Neural cell (in vitro differentiated cells): Measurements from ENCODE around the gene CAPN5. TPM values are rescaled to one million over a fixed set of nuclear protein-coding genes. Genes with fewer than 3 reads are reported as not detected.

Source experiments
- H2AFZ ChIP-seq: fragments of 200-600, 300-800 bp; sonication (generic), shearing (Covaris generic); 2 replicates; pipeline ENCODE4 v1.6.0; 2014; ENCODE audit warnings: low read depth, mild to moderate bottlenecking, antibody characterized with exemption, low read length, moderate library complexity
- H3F3A ChIP-seq: fragments of 200-600 bp; shearing (Covaris generic); 2 replicates; pipeline ENCODE4 v1.6.1; 2016; ENCODE audit warnings: mild to moderate bottlenecking, moderate library complexity, mixed read lengths, antibody characterized with exemption, low read length; ENCODE audit not compliant: insufficient read depth, poor library complexity, severe bottlenecking
- H3K27ac ChIP-seq: fragments of 200-600, 300-800 bp; sonication (generic), shearing (Covaris generic); 2 replicates; pipeline ENCODE4 v1.5.1; 2014; ENCODE audit warnings: mild to moderate bottlenecking, low read length, moderate library complexity
- H3K27me3 ChIP-seq: fragments of 300-800, 200-600 bp; sonication (generic), shearing (Covaris generic); 2 replicates; pipeline ENCODE4 v1.6.0; 2014; ENCODE audit warnings: mild to moderate bottlenecking, low read depth, low read length, moderate library complexity; ENCODE audit not compliant: insufficient read depth
- H3K36me3 ChIP-seq: fragments of 300-800, 200-600 bp; sonication (generic), shearing (Covaris generic); 2 replicates; pipeline ENCODE4 v1.5.1; 2014; ENCODE audit warnings: mild to moderate bottlenecking, antibody characterized with exemption, low read length, moderate library complexity; ENCODE audit not compliant: insufficient read depth
- H3K4me2 ChIP-seq: fragments of 300-800, 200-600 bp; sonication (generic), shearing (Covaris generic); 2 replicates; pipeline ENCODE4 v1.6.0; 2014; ENCODE audit warnings: mild to moderate bottlenecking, low read length
- H3K4me3 ChIP-seq: fragments of 300-800, 200-600 bp; sonication (generic), shearing (Covaris generic); 2 replicates; pipeline ENCODE4 v1.5.1; 2014; ENCODE audit warnings: mild to moderate bottlenecking, low read length, moderate library complexity
- H3K79me2 ChIP-seq: fragments of 200-600 bp; shearing (Covaris generic); replicated peaks from 2 replicates; pipeline ENCODE4 v1.6.0; 2014; ENCODE audit warnings: mild to moderate bottlenecking, low read length, moderate library complexity; ENCODE audit not compliant: insufficient read depth
- H3K9ac ChIP-seq: fragments of 300-800, 200-600 bp; sonication (generic), shearing (Covaris generic); 2 replicates; pipeline ENCODE4 v1.6.1; 2016; ENCODE audit warnings: mild to moderate bottlenecking, low read length, mixed read lengths
- H3K9me2 ChIP-seq: fragments of 200-600 bp; shearing (Covaris generic); 2 replicates; pipeline ENCODE4 v1.6.1; 2016; ENCODE audit warnings: mild to moderate bottlenecking, low read length, mixed read lengths; ENCODE audit not compliant: insufficient read depth
- H3K9me3 ChIP-seq: fragments of 200-600, 300-800 bp; sonication (generic), shearing (Covaris generic); 2 replicates; pipeline ENCODE4 v1.6.1; 2016; ENCODE audit warnings: mild to moderate bottlenecking, mixed run types, low read length, moderate library complexity, mixed read lengths
- H4K20me1 ChIP-seq: fragments of 200-600 bp; shearing (Covaris generic); 2 replicates; pipeline ENCODE4 v1.6.1; 2016; ENCODE audit warnings: mild to moderate bottlenecking, mixed run types; ENCODE audit not compliant: insufficient read depth
- EP300 ChIP-seq: fragments of 450-650 bp; conservative IDR thresholded peaks from 2 replicates; pipeline ENCODE4 v1.6.1; 2014; ENCODE audit warnings: antibody characterized with exemption, mild to moderate bottlenecking, moderate library complexity; ENCODE audit not compliant: poor library complexity, severe bottlenecking
- EZH2 ChIP-seq: fragments of 200-600, 300-800 bp; shearing (Covaris generic), sonication (generic); IDR thresholded peaks from 2 replicates; pipeline ENCODE4 v1.6.1; 2014; ENCODE audit warnings: antibody characterized with exemption, low read length, borderline replicate concordance, mild to moderate bottlenecking; ENCODE audit not compliant: insufficient read depth, poor library complexity, severe bottlenecking
- MXI1 ChIP-seq: fragments of 450-650 bp; conservative IDR thresholded peaks from 2 replicates; pipeline ENCODE4 v1.6.1; 2014; ENCODE audit warnings: antibody characterized with exemption, mild to moderate bottlenecking; ENCODE audit not compliant: poor library complexity, severe bottlenecking
- POLR2AphosphoS5 ChIP-seq: IDR thresholded peaks from 2 replicates; pipeline ENCODE4 v1.6.1; 2012
- RAD21 ChIP-seq: fragments of 450-650 bp; conservative IDR thresholded peaks from 2 replicates; pipeline ENCODE4 v1.6.1; 2014; ENCODE audit warnings: antibody characterized with exemption, mild to moderate bottlenecking, moderate library complexity
- SMC3 ChIP-seq: fragments of 450-650 bp; conservative IDR thresholded peaks from 2 replicates; pipeline ENCODE4 v1.6.1; 2014; ENCODE audit warnings: antibody characterized with exemption, mild to moderate bottlenecking, moderate library complexity; ENCODE audit not compliant: poor library complexity
- polyA plus RNA-seq: library from polyadenylated mRNA; depleted of rRNA; stranded (reverse); fragments of >200 nt; gene quantifications from 2 replicates; pipeline ENCODE4 v1.2.3, GENCODE V29; 2014
- TF ChIP-seq, protein P1 (sequence below): fragments of 450-650 bp; IDR thresholded peaks from 2 replicates; pipeline ENCODE4 v1.5.1; 2014; ENCODE audit warnings: antibody characterized with exemption, mild to moderate bottlenecking, moderate library complexity; ENCODE audit not compliant: poor library complexity, severe bottlenecking
- TF ChIP-seq, protein P2 (sequence below): IDR thresholded peaks from 2 replicates; pipeline ENCODE4 v1.6.1; 2012; ENCODE audit warnings: borderline replicate concordance

The CAPN5 gene
- polyA plus RNA-seq, 1 donor from 2014 or later: 20.5 TPM

DNA sequence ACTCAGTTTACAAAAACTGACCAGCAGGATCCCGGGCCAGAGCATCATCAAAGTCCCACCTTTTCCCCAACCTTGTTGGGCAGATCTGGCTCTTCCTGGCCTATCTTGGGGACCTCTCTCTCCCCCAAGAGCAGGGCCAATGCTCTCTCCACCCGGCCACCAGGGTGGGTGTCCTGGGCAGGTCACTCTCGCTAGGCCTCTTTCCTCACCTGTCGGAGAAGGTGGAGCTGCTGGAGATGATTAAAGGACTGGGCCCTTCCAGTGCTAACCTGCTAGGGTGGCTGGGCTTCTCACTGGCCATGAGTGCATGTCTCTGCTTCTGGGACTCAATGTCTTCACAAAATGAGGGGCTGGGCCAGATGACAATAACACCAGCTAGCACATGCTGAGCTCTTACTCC, 2.9 kb upstream of the CAPN5 start:
- Histone ChIP-seq H4K20me1 (no peaks in the 10 kb centered on the region), H2AFZ (no peak overlapping the region), H3F3A (no peaks in the 10 kb centered on the region), H3K9me2 (no peaks in the 10 kb centered on the region), H3K9me3 (no peaks in the 10 kb centered on the region), H3K36me3 (no peaks in the 10 kb centered on the region), H3K27me3 (no peaks in the 10 kb centered on the region), H3K9ac (no peak overlapping the region), H3K4me3 (no peak overlapping the region), H3K4me2 (no peak overlapping the region), H3K79me2 (no peaks in the 10 kb centered on the region), H3K27ac (no peak overlapping the region)
- TF ChIP-seq, protein P1, sequence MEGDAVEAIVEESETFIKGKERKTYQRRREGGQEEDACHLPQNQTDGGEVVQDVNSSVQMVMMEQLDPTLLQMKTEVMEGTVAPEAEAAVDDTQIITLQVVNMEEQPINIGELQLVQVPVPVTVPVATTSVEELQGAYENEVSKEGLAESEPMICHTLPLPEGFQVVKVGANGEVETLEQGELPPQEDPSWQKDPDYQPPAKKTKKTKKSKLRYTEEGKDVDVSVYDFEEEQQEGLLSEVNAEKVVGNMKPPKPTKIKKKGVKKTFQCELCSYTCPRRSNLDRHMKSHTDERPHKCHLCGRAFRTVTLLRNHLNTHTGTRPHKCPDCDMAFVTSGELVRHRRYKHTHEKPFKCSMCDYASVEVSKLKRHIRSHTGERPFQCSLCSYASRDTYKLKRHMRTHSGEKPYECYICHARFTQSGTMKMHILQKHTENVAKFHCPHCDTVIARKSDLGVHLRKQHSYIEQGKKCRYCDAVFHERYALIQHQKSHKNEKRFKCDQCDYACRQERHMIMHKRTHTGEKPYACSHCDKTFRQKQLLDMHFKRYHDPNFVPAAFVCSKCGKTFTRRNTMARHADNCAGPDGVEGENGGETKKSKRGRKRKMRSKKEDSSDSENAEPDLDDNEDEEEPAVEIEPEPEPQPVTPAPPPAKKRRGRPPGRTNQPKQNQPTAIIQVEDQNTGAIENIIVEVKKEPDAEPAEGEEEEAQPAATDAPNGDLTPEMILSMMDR: no peak
- TF ChIP-seq POLR2AphosphoS5 (no peak), MXI1 (no peak)

DNA sequence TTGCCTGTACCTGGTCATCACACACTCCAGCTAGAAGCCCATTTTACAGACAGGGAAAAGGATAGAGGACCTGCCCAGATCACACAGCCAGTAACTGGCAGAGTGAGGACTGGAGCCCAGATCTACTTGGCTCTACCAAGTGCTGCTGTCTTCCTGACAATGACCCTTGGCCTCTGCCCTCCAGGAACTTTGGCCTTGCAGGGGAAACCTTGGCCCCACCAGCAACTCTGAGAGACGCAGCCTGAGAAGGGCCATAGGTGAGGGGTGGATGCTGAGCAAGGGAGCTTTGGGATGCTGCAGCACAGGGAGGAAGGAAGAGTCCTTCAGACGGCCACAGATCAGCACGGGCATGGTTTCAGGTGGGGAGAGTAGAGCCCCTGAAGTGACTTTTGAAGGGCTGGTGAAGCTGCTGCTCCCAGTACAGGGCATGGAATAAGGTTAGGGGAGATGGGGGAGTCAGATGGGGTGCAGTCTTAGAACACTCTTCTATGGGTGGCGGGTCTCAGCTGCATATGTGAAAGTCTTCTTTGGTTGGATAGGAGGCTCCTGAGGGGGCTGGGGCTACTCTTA, 2.0 kb upstream of the CAPN5 start:
- Histone ChIP-seq H3K36me3 (no peaks in the 10 kb centered on the region), H4K20me1 (no peaks in the 10 kb centered on the region), H3K9me3 (no peaks in the 10 kb centered on the region), H2AFZ (no peak overlapping the region), H3K9ac (no peak overlapping the region), H3F3A (no peaks in the 10 kb centered on the region), H3K27ac (no peak overlapping the region), H3K27me3 (no peaks in the 10 kb centered on the region), H3K4me2 (no peak overlapping the region), H3K4me3 (no peak overlapping the region), H3K79me2 (no peaks in the 10 kb centered on the region), H3K9me2 (no peaks in the 10 kb centered on the region)
- TF ChIP-seq RAD21: no peak
- TF ChIP-seq MXI1: no peak
- no peak for TF ChIP-seq SMC3
- no peak for TF ChIP-seq EP300
- TF ChIP-seq POLR2AphosphoS5: no peak
- TF ChIP-seq, protein P2, sequence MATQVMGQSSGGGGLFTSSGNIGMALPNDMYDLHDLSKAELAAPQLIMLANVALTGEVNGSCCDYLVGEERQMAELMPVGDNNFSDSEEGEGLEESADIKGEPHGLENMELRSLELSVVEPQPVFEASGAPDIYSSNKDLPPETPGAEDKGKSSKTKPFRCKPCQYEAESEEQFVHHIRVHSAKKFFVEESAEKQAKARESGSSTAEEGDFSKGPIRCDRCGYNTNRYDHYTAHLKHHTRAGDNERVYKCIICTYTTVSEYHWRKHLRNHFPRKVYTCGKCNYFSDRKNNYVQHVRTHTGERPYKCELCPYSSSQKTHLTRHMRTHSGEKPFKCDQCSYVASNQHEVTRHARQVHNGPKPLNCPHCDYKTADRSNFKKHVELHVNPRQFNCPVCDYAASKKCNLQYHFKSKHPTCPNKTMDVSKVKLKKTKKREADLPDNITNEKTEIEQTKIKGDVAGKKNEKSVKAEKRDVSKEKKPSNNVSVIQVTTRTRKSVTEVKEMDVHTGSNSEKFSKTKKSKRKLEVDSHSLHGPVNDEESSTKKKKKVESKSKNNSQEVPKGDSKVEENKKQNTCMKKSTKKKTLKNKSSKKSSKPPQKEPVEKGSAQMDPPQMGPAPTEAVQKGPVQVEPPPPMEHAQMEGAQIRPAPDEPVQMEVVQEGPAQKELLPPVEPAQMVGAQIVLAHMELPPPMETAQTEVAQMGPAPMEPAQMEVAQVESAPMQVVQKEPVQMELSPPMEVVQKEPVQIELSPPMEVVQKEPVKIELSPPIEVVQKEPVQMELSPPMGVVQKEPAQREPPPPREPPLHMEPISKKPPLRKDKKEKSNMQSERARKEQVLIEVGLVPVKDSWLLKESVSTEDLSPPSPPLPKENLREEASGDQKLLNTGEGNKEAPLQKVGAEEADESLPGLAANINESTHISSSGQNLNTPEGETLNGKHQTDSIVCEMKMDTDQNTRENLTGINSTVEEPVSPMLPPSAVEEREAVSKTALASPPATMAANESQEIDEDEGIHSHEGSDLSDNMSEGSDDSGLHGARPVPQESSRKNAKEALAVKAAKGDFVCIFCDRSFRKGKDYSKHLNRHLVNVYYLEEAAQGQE: no peak
- TF ChIP-seq EZH2: no peak

DNA sequence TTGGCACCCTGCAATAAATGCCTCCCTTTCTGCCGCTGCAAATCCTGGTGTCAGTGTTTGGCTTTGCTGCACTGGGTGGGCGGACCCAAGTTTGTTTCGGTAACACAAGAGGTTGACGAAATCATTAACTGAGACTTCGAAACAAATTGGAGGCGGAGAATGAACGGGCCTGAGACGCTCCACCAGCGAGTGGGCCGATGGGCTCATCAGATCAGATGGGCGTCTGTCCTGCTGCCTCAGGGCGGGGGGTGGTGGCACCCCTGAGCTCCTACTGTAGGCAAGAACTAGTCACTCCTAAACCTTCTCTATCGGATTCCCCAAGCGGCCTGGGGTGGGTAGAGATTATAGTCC, 918 bp upstream of the CAPN5 start:
- no peak for TF ChIP-seq RAD21
- TF ChIP-seq, protein P2: no peak
- TF ChIP-seq EP300: no peak
- TF ChIP-seq EZH2: no peak
- TF ChIP-seq, protein P1: no peak
- no peak for TF ChIP-seq SMC3
- TF ChIP-seq POLR2AphosphoS5: no peak
- TF ChIP-seq MXI1: no peak
- Histone ChIP-seq H3K27ac (no peak overlapping the region), H3K79me2 (no peaks in the 10 kb centered on the region), H3K9me2 (no peaks in the 10 kb centered on the region), H3K9ac (peak overlapping the region; percentile 78), H3K4me2 (no peak overlapping the region), H3K4me3 (peak overlapping the region; percentile 87), H2AFZ (peak overlapping the region; percentile 93), H3F3A (no peaks in the 10 kb centered on the region), H4K20me1 (no peaks in the 10 kb centered on the region), H3K27me3 (no peaks in the 10 kb centered on the region), H3K9me3 (no peaks in the 10 kb centered on the region), H3K36me3 (no peaks in the 10 kb centered on the region)
